GM18505 (cell line): ENCODE measurements around the gene GRHL1.
"Not testable (repeated sequence)": the region's sequence is repeated elsewhere in the genome, so short reads cannot be mapped to it uniquely, and the experiment has no call there.

Source experiments
- ATAC-seq: cut with Tn5 transposase; IDR thresholded peaks from one replicate; pipeline ENCODE4 v1.9.1; 2021; ENCODE audit not compliant: unreplicated experiment
- POLR2A ChIP-seq: IDR thresholded peaks from 4 replicates; pipeline ENCODE4 v1.6.1; 2011; ENCODE audit warnings: borderline replicate concordance; ENCODE audit not compliant: insufficient read depth, insufficient read length; ENCODE audit errors: extremely low read depth

Gene GRHL1

DNA sequence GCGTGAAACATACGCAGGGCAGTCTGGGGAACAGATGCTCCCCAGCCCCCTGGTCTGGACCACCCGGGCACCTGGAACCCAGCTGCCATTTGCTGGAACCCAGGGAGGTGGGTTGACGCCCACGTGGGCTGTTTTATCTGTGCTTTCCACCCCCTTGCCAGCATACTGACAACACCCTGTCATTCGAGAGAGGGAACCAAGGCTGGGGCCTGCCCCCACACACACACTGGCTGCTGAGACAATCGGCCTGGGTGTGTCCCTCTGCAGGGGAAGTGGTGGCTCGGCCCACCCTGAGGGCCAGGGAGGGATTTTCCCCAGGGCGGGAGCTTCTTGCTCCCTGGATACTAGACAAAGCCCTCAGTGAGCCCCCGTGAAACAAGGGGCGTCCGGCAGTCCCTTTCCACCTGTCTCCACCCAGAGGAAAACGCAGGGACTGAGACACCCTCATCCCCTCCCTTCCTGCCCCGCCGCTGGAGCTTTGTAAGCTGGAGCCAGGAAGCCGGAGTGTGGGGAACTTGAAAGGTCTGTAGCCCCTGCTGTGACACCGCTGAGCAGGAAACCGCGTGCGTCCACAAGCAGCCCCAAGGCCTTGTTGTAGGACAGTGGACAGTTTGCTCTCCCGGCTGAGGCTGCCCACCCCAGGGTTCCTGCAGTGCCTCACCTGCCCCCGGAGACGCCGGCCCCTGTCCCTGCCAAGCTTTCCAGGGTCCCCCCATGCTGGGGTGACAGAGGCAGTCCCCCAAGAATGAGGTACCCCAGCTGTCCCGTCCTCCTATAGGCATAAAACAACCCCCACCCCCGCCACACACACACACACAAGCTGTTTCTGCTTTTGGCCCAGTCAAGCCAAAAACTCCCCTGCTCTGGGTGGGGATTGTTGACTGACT lies 77.7 kb downstream of the GRHL1 start:
- no peak for ATAC-seq
- no peak for TF ChIP-seq POLR2A

DNA sequence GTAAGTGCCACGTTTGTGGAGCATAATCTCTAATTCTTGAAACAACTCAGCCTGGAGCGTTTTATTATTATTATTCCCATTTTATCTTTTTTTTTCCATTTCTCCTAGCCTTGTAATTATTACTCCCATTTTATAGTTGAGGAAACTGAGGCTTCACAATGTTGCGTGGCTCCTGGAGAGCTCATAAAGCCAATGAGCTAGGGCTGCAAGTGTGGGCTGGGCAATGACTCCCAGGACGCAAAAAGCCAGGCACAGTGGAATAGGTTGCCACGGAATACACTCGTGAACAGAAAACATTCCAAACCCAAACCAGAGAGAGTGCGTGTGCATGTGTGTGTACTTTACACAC lies 78.4 kb downstream of the GRHL1 start:
- ATAC-seq, result no peak
- no peak for TF ChIP-seq POLR2A

DNA sequence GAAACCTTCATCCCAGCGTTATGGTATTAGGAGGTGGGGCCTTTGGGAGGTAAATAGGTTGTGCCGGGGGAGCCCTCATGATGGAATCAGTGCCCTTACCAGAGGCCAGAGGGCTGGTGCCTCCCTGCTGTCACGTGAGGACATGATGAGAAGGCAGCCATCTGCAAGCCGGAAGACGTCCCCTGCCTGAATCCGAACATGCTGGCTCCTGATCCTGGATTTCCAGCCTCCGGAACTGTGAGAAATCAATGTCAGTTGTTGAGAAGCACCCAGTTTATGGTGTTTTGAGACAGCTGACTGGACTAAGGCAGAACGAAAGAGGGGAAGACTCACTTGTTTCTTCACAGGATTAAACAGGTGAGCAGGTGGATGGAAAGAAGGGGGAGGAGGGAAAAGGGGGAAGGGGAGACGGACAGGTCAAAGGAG lies 78.8 kb downstream of the GRHL1 start:
- TF ChIP-seq POLR2A, result no peak
- no peak for ATAC-seq

DNA sequence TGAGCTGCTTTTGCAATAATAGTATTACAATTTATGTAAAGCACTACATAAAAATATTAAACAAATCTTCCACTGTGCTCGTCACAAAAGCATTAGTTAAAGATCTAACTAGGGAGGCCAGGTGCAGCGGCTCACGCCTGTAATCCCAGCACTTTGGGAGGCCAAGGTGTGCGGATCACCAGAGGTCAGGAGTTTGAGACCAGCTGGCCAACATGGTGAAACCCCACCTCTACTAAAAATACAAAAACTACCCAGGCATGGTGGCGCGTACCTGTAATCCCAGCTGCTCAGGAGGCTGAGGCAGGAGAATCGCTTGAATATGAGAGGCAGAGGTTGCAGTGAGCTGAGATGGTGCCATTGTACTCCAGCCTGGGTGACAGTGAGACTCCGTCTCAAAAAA lies 79.3 kb downstream of the GRHL1 start:
- not testable (repeated sequence) for ATAC-seq

DNA sequence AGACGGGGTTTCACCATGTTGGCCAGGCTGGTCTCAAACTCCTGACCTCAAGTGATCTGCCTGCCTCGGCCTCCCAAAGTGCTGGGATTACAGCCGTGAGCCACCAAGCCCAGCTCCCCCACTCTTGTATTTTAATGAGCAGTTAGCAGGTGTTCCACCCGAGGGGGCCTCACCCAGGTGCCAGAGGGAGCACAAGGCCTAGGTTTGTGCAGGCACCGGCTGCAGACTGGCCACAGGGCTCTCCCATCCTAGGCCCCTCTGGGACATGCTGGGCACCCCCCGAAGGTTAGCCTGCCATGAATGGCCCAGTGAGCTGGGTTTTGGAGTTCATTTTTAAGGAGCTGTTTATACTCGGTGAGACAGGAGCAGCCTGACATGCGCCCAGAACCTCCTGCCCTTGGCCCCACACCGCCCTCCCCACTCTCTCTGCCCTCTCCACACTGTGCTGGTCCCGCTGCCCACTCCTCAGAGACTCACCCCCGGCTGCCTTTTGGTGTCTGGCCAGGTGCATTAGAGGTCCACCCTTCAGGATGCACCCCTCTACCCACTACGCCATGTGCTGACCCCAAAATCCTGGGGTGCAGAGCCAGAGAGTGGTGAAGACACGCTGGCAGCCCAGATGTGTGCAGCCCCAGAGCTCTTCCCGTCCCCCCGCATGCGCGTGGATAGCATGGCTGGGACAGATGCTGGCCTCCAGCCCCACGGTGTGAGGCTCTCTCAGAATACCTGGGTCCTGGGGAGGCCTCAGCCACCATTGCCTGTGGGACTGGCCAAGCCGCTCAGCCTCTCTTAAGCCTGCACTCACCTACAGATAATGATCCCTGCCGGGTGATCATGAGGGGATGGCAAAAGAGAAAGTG lies 80.6 kb downstream of the GRHL1 start:
- TF ChIP-seq POLR2A, result no peak
- ATAC-seq, result no peak

DNA sequence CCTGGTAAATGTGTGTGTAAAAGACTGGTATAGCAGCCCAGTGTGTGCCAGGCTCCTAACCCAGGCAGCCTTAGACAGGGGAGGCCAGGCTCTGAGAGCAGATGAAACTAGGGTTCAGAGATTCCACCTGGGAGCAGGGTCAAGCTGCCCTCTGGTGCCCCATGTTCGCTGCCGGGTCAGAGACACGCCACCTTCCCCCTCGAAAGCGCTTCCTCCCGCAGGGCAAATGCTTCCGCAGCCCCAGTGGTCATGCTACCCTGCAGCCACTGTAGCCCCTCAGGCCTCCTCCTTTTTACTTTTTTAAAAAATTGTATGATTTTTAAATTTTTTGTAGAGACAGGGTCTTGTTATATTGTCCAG lies 81.2 kb downstream of the GRHL1 start:
- TF ChIP-seq POLR2A, result no peak
- ATAC-seq, result no peak

DNA sequence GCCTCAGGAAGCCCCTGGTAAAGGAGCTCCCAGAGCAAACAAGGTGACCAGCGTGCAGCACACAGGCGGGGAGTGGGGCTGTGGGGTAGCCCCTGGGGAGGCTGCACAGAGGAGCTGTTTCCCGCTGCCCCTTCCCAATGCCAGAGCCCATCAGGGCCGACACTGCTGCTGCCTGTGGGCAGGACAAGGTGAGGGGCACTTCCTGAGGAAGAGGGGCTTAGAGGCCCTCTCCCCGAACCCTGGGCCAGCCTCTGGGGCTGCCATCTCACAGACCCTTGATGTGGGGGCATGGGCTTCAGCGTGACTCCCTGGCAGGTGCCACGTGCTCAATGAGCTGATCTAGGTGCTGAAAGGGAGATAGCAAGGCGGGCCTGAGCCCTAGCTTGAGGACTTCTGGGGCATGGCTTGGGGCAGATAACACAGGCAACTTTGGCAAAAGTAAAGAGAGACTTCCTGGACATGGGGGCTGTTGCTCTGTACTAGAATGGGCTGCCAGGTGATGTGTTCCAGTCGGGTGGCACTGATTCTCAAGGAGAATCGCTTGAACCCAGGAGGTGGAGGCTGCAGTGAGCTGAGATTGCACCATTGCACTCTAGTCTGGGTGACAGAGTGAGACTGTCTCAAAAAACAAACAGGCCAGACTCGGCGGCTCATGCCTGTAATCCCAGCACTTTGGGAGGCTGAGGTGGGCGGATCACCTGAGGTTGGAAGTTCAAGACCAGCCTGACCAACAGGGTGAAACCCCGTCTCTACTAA lies 81.9 kb downstream of the GRHL1 start:
- ATAC-seq, result no peak
- no peak for TF ChIP-seq POLR2A

DNA sequence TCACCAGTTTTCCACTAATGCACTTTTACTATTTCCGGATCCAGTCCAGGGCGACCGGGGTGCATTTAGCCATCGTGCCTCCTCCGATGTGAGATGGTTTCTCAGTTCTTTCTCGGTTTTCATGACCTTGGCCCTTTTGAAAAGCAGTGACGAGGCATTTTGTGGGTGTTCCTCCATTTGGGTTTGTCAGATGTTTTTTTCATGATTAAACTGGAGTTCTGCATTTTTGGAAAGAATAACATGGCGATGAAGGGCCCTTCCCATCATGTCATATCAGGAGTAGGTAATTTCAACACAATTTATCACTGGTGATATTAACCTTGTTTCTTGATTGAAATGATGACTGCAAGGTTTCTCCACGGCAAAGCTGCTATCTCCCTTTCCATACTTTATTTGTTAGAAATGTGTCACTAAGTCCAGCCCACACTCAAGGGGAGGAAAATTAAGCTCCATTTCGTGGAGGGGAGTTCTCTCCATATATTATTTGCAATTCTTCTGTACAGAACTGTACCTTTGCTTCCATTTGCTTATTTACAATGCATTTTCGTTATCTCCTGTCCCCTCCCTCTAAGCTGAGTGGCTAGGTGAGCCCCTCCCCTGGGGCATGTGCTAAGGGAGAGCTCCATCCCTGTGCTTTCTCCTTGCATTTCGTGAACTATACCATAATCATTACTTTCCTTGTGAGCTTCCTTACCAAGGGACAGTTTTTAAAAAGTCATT lies 83.0 kb downstream of the GRHL1 start:
- TF ChIP-seq POLR2A, result no peak
- ATAC-seq, result no peak

DNA sequence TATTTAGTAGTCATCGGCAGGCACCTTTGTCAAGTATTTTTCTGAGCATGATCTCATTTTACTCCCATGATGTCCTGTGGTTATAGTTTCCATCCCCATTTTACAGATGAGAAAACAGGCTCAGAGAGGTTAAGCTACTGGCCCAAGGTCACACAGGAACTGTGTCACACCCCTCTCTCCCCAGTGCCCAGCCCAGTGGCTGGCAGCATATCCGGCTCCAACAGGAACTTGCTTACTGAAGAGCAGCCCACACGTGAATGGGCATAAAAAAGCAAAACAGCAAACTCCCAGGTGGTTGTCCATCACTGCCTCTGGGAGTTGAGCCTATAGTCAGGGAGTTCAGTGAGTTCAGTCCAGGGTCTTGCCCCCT lies 83.5 kb downstream of the GRHL1 start:
- no peak for TF ChIP-seq POLR2A
- ATAC-seq, result no peak

DNA sequence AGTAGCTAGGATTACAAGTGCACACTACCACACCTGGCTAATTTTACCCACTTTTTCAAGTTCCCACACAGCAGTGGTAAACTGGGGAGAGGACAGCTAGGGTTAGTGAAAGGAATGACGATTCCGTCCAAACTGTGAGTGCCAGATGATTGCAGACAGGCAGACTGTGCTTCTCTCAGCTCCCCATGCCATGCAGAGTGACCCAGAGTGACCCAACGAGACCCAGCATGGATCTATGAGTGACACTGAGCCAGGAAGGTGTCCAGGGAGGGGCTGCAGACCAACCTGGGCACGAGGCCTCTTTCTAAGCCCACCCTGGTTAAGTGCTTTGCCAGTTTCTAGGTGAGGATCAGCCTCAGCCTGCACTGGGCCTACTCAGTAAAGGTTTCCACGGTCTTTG lies 84.1 kb downstream of the GRHL1 start:
- TF ChIP-seq POLR2A, result no peak
- ATAC-seq, result no peak

DNA sequence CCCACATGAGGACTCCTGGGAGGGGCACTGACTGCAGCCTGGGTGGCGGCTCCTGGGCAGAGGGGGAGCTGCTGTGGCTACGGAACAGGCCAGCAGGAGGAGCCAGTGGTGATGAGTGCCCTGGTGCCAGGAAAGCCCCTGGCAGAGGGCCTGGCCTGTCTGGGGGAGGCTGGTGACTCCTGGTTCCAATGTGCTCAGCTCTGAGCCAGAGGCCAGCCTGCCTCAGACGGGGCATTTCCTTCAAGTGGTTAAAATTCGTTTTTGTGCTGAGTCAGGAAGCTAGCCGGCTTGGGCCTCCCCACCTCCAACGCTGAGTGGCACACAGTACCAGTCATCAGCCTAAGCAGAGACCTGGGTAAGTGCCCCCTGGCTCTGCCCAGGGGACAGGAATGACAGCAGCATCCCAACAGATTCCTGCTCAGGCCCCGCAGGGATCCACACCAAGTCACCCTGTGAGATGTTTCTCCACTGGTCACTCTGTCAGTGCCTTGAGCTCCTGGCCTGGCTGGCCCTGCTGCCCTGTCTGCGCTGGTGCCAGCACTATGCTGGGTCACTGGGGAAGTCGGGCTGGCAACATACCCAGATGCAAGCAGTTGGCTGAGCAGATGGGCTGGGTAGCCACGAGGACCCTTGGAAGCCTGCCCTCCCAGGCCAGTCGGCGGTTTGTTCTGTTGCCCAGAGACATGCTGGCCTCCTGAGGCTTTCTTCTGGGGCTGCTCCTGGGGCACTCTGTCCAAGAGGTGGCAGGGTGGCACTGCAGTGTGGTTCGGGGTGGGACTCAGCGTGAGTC lies 84.8 kb downstream of the GRHL1 start:
- no peak for TF ChIP-seq POLR2A
- ATAC-seq, result no peak

DNA sequence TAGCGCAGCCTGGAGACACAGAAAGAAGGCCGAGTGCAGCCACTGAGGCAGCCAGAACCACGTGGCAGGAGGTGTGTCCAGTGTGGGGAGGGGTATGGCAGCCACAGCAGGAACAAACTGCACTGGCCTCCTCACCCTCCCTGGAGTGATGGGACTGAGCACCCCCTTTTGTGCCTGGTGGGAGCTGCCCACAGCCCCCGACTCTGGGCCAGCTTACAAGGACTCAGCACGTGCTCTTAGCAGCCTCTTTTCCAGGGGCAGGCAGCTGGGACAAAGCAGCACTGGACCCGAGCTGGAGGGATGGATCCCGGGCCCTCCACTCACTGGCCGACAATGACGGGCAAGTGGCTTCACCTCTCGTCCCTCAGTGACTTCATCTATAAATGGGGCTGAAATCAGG lies 86.6 kb downstream of the GRHL1 start:
- no peak for TF ChIP-seq POLR2A
- no peak for ATAC-seq
